Adrenal gland (tissue), 12 donors: ENCODE results near the gene NDST1. TPM values are rescaled to one million over a fixed set of nuclear protein-coding genes. Genes with fewer than 3 reads are reported as not detected.
"Not testable (repeated sequence)": the region's sequence is repeated elsewhere in the genome, so short reads cannot be mapped to it uniquely, and the experiment has no call there.

Experiments
- DNase-seq, 7 donors: peaks; one replicate each; pipeline ENCODE4 v3.0.0-alpha.2; 2019 to 2020
- H3K27ac ChIP-seq, 5 donors: fragments of 200-600 bp; sonication (generic) in 4 of 5; 1 replicate in 3 of 5; 2 replicates in 2 of 5; pipeline versions ENCODE4 v1.5.1 to v1.8.0; 2016 to 2020; ENCODE audit warnings: mild to moderate bottlenecking in 1 of 5
- H3K27me3 ChIP-seq: fragments of 200-600 bp; 2 replicates; pipeline ENCODE4 v1.8.0; 2021
- H3K36me3 ChIP-seq, 2 donors: fragments of 200-600 bp; replicated peaks in 1 of 2; 1 replicate in 1 of 2; 2 replicates in 1 of 2; pipeline versions ENCODE4 v1.5.1 to v1.8.0; 2018 to 2022
- H3K4me1 ChIP-seq, 2 donors: fragments of 200-600 bp; replicated peaks in 1 of 2; 1 replicate in 1 of 2; 2 replicates in 1 of 2; pipeline versions ENCODE4 v1.5.1 to v1.8.0; 2018 to 2021
- H3K4me3 ChIP-seq, 4 donors: fragments of 200-600 bp; sonication (generic) in 3 of 4; one replicate each; pipeline ENCODE4 v1.5.1; 2016 to 2018
- H3K9me3 ChIP-seq, 3 donors: fragments of 200-600 bp; sonication (generic) in 1 of 3; replicated peaks in 1 of 3; 1 replicate in 2 of 3; 2 replicates in 1 of 3; pipeline versions ENCODE4 v1.5.1 to v1.8.0; 2016 to 2021
- CTCF ChIP-seq, 6 experiments: fragments of 450-650 bp in 4 of 6; fragments of 200-600 bp in 2 of 6; sonication (generic) in 1 of 6; IDR thresholded peaks; 1 replicate in 5 of 6; 2 replicates in 1 of 6; pipeline versions ENCODE4 v1.5.1 to v1.8.0; 2016 to 2021; ENCODE audit warnings: antibody characterized with exemption in 6 of 6, mild to moderate bottlenecking in 2 of 6, moderate library complexity in 1 of 6
- POLR2A ChIP-seq, 2 donors: fragments of 450-650 bp; IDR thresholded peaks; one replicate each; pipeline ENCODE4 v1.6.1; 2017; ENCODE audit warnings: antibody characterized with exemption in 2 of 2, mild to moderate bottlenecking in 2 of 2, moderate library complexity in 1 of 2
- WGBS, 4 donors: extraction: QIAGEN DNeasy Blood & Tissue Kit in 2 of 4; methylation state at CpG; one replicate each; pipeline versions ENCODE4 v1.1.5 to v1.1.7; 2013 to 2017; 5-methylcytosine and 5-hydroxymethylcytosine counted together
- intact Hi-C, 2 donors: fragments of 100-400 bp; cut with DNase I; formaldehyde crosslinking; loops; one replicate each; pipeline versions ENCODE4 v1.14.1 to v1.15.0; 2022 to 2023
- polyA plus RNA-seq, 3 donors: library from polyadenylated mRNA; stranded (reverse); fragments of 200-250 nt in 2 of 3; fragments of 350-450 nt in 1 of 3; fragmentation: Illumina TruSeq in 1 of 3; extraction: RNeasy Lipid Tissue Mini Kit (QIAGEN cat#74804) in 1 of 3; gene quantifications; one replicate each; pipeline ENCODE4 v1.2.3, GENCODE V29; 2013 to 2014
- total RNA-seq, 9 donors: library from RNA; depleted of rRNA in 4 of 9; stranded (reverse); fragments of >200 nt in 4 of 9; fragments of 120-200 nt in 1 of 9; fragmentation: NEBNext Ultra II Directional in 1 of 9; extraction: Animal tissue kit (Norgen Biotek cat#: 25700) in 1 of 9; gene quantifications; one replicate each; pipeline versions ENCODE4 v1.1.0 to v1.2.4, GENCODE V29; 2013 to 2023
- donor health status: healthy with polysubstance abuse.
- donor health status: Bipolar disorder and iron deficiency.
- donor health status: DM: yes; HTN: yes; CAD: no.
- donor health status: DM: no; HTN: no; CAD: no.
- donor health status: DM: no; HTN: no; CAD: no.
- donor health status: DM: yes; HTN: yes; CAD: no.

NDST1 gene
- total and polyA plus RNA-seq, 12 donors: 9.6 to 154 (median 94.7) TPM

- TF ChIP-seq POLR2A (IDR thresholded peaks at IDR 0.05): no peak
- no peak for TF ChIP-seq CTCF (IDR thresholded peaks at IDR 0.05)
- WGBS, 4 donors: 64 to 72% (median 67%) methylated on average over 6 of the region's 6 CpGs
- intact Hi-C loops: no loop called here
Measured at GRCh38 chr5:150469718-150470469, 38.0 kb upstream of the NDST1 start.

DNA sequence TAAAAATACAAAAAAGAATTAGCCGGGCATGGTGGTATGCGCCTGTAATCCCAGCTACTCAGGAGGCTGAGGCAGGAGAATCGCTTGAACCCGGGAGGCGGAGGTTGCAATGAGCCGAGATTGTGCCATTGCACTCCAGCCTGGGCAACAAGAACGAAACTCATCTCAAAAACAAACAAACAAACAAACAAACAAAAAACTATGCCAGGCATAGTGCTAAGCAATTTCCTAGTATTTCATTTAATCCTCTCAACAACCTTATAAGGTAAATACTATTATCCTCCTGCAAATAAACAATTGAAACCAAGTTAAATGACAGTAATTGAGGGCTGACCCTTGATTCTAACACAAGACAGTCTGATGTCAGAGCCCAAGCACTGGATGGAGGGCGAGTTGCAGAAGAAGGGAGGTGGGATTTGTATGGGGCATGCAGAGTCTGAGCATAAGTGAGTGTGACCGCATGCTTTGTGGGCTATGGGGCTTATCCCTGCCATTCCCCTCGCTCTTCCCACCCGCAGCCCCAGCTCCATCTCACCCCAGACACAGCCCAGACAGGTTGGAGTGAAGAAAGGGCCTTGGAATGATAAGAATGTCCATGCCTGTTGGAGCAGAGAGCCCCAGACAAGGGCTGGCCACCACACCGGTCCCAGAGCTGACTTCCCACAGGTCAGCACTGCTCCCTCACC, 34.1 kb upstream of the NDST1 start:
- no peaks in the 10 kb centered on the region for H3K36me3 ChIP-seq
- DNase-seq: no peak
- H3K4me1 ChIP-seq: peaks cover 0 to 7% of the 10 kb centered on the region in 2 donors
- peak overlapping the region in 2 of 5 donors; percentile 52 to 91 for H3K27ac ChIP-seq
- no peak overlapping the region for H3K4me3 ChIP-seq
- intact Hi-C loops: no loop called here
- H3K9me3 ChIP-seq: no peaks in the 10 kb centered on the region
- TF ChIP-seq POLR2A (IDR thresholded peaks at IDR 0.05) (no peak), CTCF (IDR thresholded peaks at IDR 0.05) (no peak)
- H3K27me3 ChIP-seq: no peaks in the 10 kb centered on the region
- WGBS, 4 donors: 87 to 92% (median 89%) methylated on average over 11 to 12 of the region's 12 CpGs

More at GRCh38 chr5:150469718-150470469, 38.0 kb upstream of the NDST1 start:
- no peak overlapping the region for H3K27ac ChIP-seq
- peak in 2 of 7 donors; percentile 41 to 50 for DNase-seq
- H3K4me1 ChIP-seq: peaks cover 4 to 16% of the 10 kb centered on the region in 2 donors
- no peaks in the 10 kb centered on the region for H3K36me3 ChIP-seq
- H3K27me3 ChIP-seq: no peaks in the 10 kb centered on the region
- H3K9me3 ChIP-seq: no peaks in the 10 kb centered on the region
- H3K4me3 ChIP-seq: no peak overlapping the region

DNA sequence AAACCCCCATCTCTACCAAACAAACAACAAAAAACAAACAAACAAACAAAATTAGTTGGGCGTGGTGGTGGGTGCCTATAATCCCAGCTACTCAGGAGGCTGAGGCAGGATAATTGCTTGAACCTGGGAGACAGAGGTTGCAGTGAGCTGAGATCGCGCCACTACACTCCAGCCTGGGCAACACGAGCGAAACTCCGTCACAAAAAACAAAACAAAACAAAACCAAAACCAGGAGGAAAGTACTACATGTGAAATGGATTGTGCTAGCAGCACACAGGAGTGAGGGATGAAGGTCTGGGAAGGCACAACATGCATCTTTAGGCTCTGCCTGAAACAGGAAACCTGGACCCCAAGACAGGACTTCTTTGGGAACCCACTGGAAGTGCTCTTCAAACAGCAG, 31.4 kb upstream of the NDST1 start:
- H3K4me3 ChIP-seq, H3K9me3 ChIP-seq, H3K27ac ChIP-seq, H3K4me1 ChIP-seq, H3K36me3 ChIP-seq, DNase-seq, intact Hi-C loops, H3K27me3 ChIP-seq: not testable (repeated sequence)
- 67 to 84% (median 80%) methylated on average over 6 of the region's 6 CpGs for WGBS, 4 donors

GRCh38 chr5:150479416-150479815, 28.5 kb upstream of the NDST1 start:
- no peak overlapping the region for H3K27ac ChIP-seq
- TF ChIP-seq CTCF (IDR thresholded peaks at IDR 0.05) (no peak), POLR2A (IDR thresholded peaks at IDR 0.05) (no peak)
- no peak overlapping the region for H3K4me3 ChIP-seq
- H3K9me3 ChIP-seq: no peaks in the 10 kb centered on the region
- no peaks in the 10 kb centered on the region for H3K4me1 ChIP-seq
- no peak for DNase-seq
- no peaks in the 10 kb centered on the region for H3K36me3 ChIP-seq
- WGBS, 4 donors: 84 to 88% (median 85%) methylated on average over 2 of the region's 2 CpGs
- intact Hi-C loops: no loop called here
- H3K27me3 ChIP-seq: no peaks in the 10 kb centered on the region

DNA sequence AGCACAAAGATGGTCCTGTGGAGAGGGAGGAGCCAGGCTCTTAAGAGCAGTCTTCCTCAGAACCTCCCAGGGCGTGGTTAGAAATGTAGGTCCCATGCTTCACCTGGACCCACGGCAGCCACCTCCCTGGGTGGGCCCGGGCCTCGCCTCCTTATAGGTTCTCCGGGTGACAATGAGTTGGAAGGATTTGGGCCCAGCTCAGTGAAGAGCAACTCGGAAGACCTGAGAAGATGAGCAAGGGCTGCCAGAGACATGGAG, 26.3 kb upstream of the NDST1 start:
- Histone ChIP-seq H3K9me3 (no peaks in the 10 kb centered on the region), H3K4me3 (no peak overlapping the region), H3K36me3 (no peaks in the 10 kb centered on the region), H3K4me1 (peaks cover 7 to 10% of the 10 kb centered on the region in 2 donors), H3K27ac (no peak overlapping the region), H3K27me3 (no peaks in the 10 kb centered on the region)
- TF ChIP-seq CTCF (IDR thresholded peaks at IDR 0.05) (no peak), POLR2A (IDR thresholded peaks at IDR 0.05) (no peak)
- 88 to 94% (median 91%) methylated on average over 6 of the region's 6 CpGs for WGBS, 4 donors
- intact Hi-C loops: no loop called here
- no peak for DNase-seq
